Spinal cord (tissue), 10 donors: ENCODE measurements around the gene TCEA3. TPM values are rescaled to one million over a fixed set of nuclear protein-coding genes. Genes with fewer than 3 reads are reported as not detected.

Experiments
- DNase-seq, 6 donors: peaks; one replicate each; pipeline versions ENCODE4 v3.0.0 to v3.0.0-alpha.2; 2013 to 2015; ENCODE audit warnings: low spot score in 6 of 6, low read depth in 4 of 6
- H3K27ac ChIP-seq: one replicate; pipeline ENCODE4 v1.5.1; 2013; ENCODE audit warnings: low read depth, low read length, control low read depth
- H3K27me3 ChIP-seq: one replicate; pipeline ENCODE4 v1.6.1; 2013; ENCODE audit warnings: low read length; ENCODE audit not compliant: control insufficient read depth, insufficient read depth
- H3K36me3 ChIP-seq: one replicate; pipeline ENCODE4 v1.6.1; 2013; ENCODE audit warnings: low read length; ENCODE audit not compliant: control insufficient read depth, insufficient read depth
- H3K4me1 ChIP-seq: one replicate; pipeline ENCODE4 v1.6.1; 2013; ENCODE audit warnings: low read length; ENCODE audit not compliant: control insufficient read depth, insufficient read depth
- H3K4me3 ChIP-seq: one replicate; pipeline ENCODE4 v1.5.1; 2013; ENCODE audit warnings: low read depth, low read length, control low read depth
- H3K9me3 ChIP-seq: one replicate; pipeline ENCODE4 v1.6.1; 2013; ENCODE audit warnings: low read length; ENCODE audit not compliant: control insufficient read depth, insufficient read depth
- WGBS: methylation state at CpG from one replicate; pipeline ENCODE4 v1.1.5; 2013; ENCODE audit warnings: missing lambda C conversion rate; ENCODE audit not compliant: insufficient coverage; 5-methylcytosine and 5-hydroxymethylcytosine counted together
- polyA plus RNA-seq, 2 donors: library from polyadenylated mRNA; unstranded; fragments of 120-200 nt; gene quantifications; one replicate each; pipeline ENCODE4 v1.2.1, GENCODE V29; 2013; ENCODE audit not compliant: insufficient read length in 2 of 2
- total RNA-seq, 2 donors: library from RNA; depleted of rRNA in 1 of 2; stranded (reverse); fragments of 120-200 nt in 1 of 2; fragments of >200 nt in 1 of 2; gene quantifications; one replicate each; pipeline versions ENCODE4 v1.2.3 to v1.2.4, GENCODE V29; 2013 to 2014
- donor health status: healthy.

Gene TCEA3
- total and polyA plus RNA-seq, 4 donors: 9.1 to 32.6 (median 16.6) TPM

GRCh38 chr1:23408797-23409290 is 15.7 kb downstream of the TCEA3 start:
- WGBS: 67% methylated on average over 1 of the region's 7 CpGs
- no peaks in the 10 kb centered on the region for H3K27me3 ChIP-seq
- H3K27ac ChIP-seq: no peak overlapping the region
- H3K4me3 ChIP-seq: no peak overlapping the region
- no peaks in the 10 kb centered on the region for H3K9me3 ChIP-seq
- DNase-seq: peak in 1 of 6 donors; percentile 42
- peaks cover 2% of the 10 kb centered on the region for H3K36me3 ChIP-seq
- peaks cover 9% of the 10 kb centered on the region for H3K4me1 ChIP-seq

GRCh38 chr1:23407016-23407630 is 17.4 kb downstream of the TCEA3 start:
- Histone ChIP-seq H3K4me1 (peaks cover 13% of the 10 kb centered on the region), H3K27ac (no peak overlapping the region)
- DNase-seq: peak in 1 of 6 donors; percentile 62

GRCh38 chr1:23405946-23406345 is 18.6 kb downstream of the TCEA3 start:
- DNase-seq: no peak
- no peaks in the 10 kb centered on the region for H3K27me3 ChIP-seq
- peaks cover 2% of the 10 kb centered on the region for H3K36me3 ChIP-seq
- peaks cover 19% of the 10 kb centered on the region for H3K4me1 ChIP-seq
- H3K4me3 ChIP-seq: no peak overlapping the region
- WGBS: 81% methylated on average over 3 of the region's 3 CpGs
- no peak overlapping the region for H3K27ac ChIP-seq
- no peaks in the 10 kb centered on the region for H3K9me3 ChIP-seq

More at GRCh38 chr1:23407016-23407630, 17.4 kb downstream of the TCEA3 start:
- no peaks in the 10 kb centered on the region for H3K9me3 ChIP-seq
- peaks cover 2% of the 10 kb centered on the region for H3K36me3 ChIP-seq
- no peaks in the 10 kb centered on the region for H3K27me3 ChIP-seq
- WGBS: 88% methylated on average over 8 of the region's 8 CpGs
- H3K4me3 ChIP-seq: no peak overlapping the region

GRCh38 chr1:23403735-23404486 is 20.6 kb downstream of the TCEA3 start:
- peaks cover 2% of the 10 kb centered on the region for H3K36me3 ChIP-seq
- peak overlapping the region; percentile 12 for H3K4me3 ChIP-seq
- H3K4me1 ChIP-seq: peaks cover 20% of the 10 kb centered on the region
- H3K27me3 ChIP-seq: no peaks in the 10 kb centered on the region
- peak overlapping the region; percentile 61 for H3K27ac ChIP-seq
- H3K9me3 ChIP-seq: no peaks in the 10 kb centered on the region
- DNase-seq: peak; percentile 67 to 97 (median 88)
- WGBS: 6% methylated on average over 17 of the region's 19 CpGs

- Histone ChIP-seq H3K27ac (peak overlapping the region; percentile 61), H3K9me3 (no peaks in the 10 kb centered on the region), H3K4me1 (peaks cover 20% of the 10 kb centered on the region), H3K4me3 (no peak overlapping the region), H3K36me3 (no peaks in the 10 kb centered on the region), H3K27me3 (no peaks in the 10 kb centered on the region)
- no peak for DNase-seq
- WGBS: 45% methylated on average over 2 of the region's 4 CpGs
Observed at GRCh38 chr1:23403355-23403734, 21.2 kb downstream of the TCEA3 start.

- no CpG with 5 or more reads among the region's 6 CpGs for WGBS
- DNase-seq: no peak
Observed at GRCh38 chr1:23403038-23403336, 21.6 kb downstream of the TCEA3 start.

GRCh38 chr1:23402286-23403037 is 22.1 kb downstream of the TCEA3 start:
- no peak overlapping the region for H3K27ac ChIP-seq
- no peak for DNase-seq
- WGBS: 81% methylated on average over 5 of the region's 11 CpGs

More at GRCh38 chr1:23403038-23403336, 21.6 kb downstream of the TCEA3 start:
- no peaks in the 10 kb centered on the region for H3K9me3 ChIP-seq
- H3K4me3 ChIP-seq: no peak overlapping the region
- H3K27me3 ChIP-seq: no peaks in the 10 kb centered on the region
- H3K4me1 ChIP-seq: peaks cover 20% of the 10 kb centered on the region
- H3K36me3 ChIP-seq: no peaks in the 10 kb centered on the region
- H3K27ac ChIP-seq: no peak overlapping the region

GRCh38 chr1:23401313-23401712 is 23.2 kb downstream of the TCEA3 start:
- no peaks in the 10 kb centered on the region for H3K36me3 ChIP-seq
- H3K27me3 ChIP-seq: no peaks in the 10 kb centered on the region
- no peak overlapping the region for H3K27ac ChIP-seq
- no peaks in the 10 kb centered on the region for H3K9me3 ChIP-seq
- DNase-seq: no peak
- peaks cover 20% of the 10 kb centered on the region for H3K4me1 ChIP-seq
- 60% methylated on average over 1 of the region's 6 CpGs for WGBS
- no peak overlapping the region for H3K4me3 ChIP-seq

More at GRCh38 chr1:23402286-23403037, 22.1 kb downstream of the TCEA3 start:
- H3K9me3 ChIP-seq: no peaks in the 10 kb centered on the region
- peaks cover 20% of the 10 kb centered on the region for H3K4me1 ChIP-seq
- no peaks in the 10 kb centered on the region for H3K36me3 ChIP-seq
- H3K4me3 ChIP-seq: no peak overlapping the region
- no peaks in the 10 kb centered on the region for H3K27me3 ChIP-seq

GRCh38 chr1:23400324-23401114 is 24.0 kb downstream of the TCEA3 start:
- WGBS: 79% methylated on average over 3 of the region's 5 CpGs
- no peaks in the 10 kb centered on the region for H3K27me3 ChIP-seq
- peaks cover 22% of the 10 kb centered on the region for H3K4me1 ChIP-seq
- H3K9me3 ChIP-seq: no peaks in the 10 kb centered on the region
- DNase-seq: no peak
- no peak overlapping the region for H3K4me3 ChIP-seq
- no peak overlapping the region for H3K27ac ChIP-seq
- H3K36me3 ChIP-seq: no peaks in the 10 kb centered on the region
